ENCODE data around the gene SLIT1. TPM values are rescaled to one million over a fixed set of nuclear protein-coding genes. Genes with fewer than 3 reads are reported as not detected.

Gene SLIT1
- total RNA-seq, 4 donors from 2014 or later = 0.04 to 0.13 TPM; not detected in 2

- no peak overlapping the region for H3K4me3 ChIP-seq
- no peaks in the 10 kb centered on the region for H3K36me3 ChIP-seq
- WGBS, 2 donors (ENCODE audit: low coverage in 1 of 2) = 97% methylated on average over 5 of the region's 17 CpGs; no CpG with 5 or more reads in 1 of the 2 donors
- TF ChIP-seq POLR2AphosphoS5 (IDR thresholded peaks at IDR 0.05) (no peak), EP300 (IDR thresholded peaks at IDR 0.05) (no peak), POLR2A (IDR thresholded peaks at IDR 0.05) (no peak), CTCF (IDR thresholded peaks at IDR 0.05) (no peak)
- H3K27me3 ChIP-seq = no peaks in the 10 kb centered on the region
- no peaks in the 10 kb centered on the region for H3K9me3 ChIP-seq
- ATAC-seq = no peak
- no peaks in the 10 kb centered on the region for H3K4me1 ChIP-seq
- H3K27ac ChIP-seq = no peak overlapping the region
Observed at GRCh38 chr10:97001183-97001991, 184.4 kb downstream of the SLIT1 start.

DNA sequence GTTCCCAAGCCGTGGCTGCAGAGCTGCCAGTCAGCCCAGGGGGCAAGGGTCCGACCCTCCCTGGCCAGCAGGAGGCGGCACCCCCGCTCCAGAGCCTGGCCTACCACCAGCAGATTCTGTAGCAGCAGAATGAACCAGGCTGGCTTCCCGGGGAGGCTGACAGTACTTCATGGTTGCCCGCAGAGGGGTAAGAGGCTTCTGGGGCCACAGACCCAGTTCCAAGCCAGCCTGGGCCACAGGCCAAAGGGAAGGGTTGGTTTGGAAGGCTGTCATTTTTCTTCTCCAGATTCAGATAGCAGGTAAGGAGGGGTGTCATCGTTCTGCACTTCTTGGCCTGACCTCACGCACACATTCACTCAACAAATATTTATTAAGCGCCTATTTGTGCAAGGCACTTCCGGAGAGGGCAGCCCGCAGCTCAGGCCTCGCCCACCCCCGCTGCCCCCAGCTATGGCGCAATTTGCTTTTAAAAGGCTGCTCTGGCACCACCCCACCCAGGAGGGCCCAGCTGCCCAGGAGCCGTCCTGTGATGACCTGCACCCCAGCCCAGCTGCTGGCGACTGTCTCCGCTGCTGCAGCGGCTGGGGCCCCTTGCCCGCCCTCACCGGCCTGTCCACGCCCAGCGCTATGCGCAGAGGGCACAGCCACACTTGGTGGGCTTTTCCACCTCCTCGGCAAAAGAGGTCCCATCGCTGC is 185.1 kb downstream of the SLIT1 start:
- no peaks in the 10 kb centered on the region for H3K4me1 ChIP-seq
- no peaks in the 10 kb centered on the region for H3K9me3 ChIP-seq
- no peak overlapping the region for H3K4me3 ChIP-seq
- ATAC-seq = no peak
- 100% methylated on average over 2 of the region's 25 CpGs; no CpG with 5 or more reads in 1 of the 2 donors for WGBS, 2 donors (ENCODE audit: low coverage in 1 of 2)
- H3K27me3 ChIP-seq = no peaks in the 10 kb centered on the region
- TF ChIP-seq POLR2AphosphoS5 (IDR thresholded peaks at IDR 0.05) = no peak
- TF ChIP-seq POLR2A (IDR thresholded peaks at IDR 0.05) = no peak
- no peak for TF ChIP-seq EP300 (IDR thresholded peaks at IDR 0.05)
- no peak for TF ChIP-seq CTCF (IDR thresholded peaks at IDR 0.05)
- no peak overlapping the region for H3K27ac ChIP-seq
- H3K36me3 ChIP-seq = no peaks in the 10 kb centered on the region

GRCh38 chr10:96999987-97000386 is 185.8 kb downstream of the SLIT1 start:
- no peaks in the 10 kb centered on the region for H3K27me3 ChIP-seq

DNA sequence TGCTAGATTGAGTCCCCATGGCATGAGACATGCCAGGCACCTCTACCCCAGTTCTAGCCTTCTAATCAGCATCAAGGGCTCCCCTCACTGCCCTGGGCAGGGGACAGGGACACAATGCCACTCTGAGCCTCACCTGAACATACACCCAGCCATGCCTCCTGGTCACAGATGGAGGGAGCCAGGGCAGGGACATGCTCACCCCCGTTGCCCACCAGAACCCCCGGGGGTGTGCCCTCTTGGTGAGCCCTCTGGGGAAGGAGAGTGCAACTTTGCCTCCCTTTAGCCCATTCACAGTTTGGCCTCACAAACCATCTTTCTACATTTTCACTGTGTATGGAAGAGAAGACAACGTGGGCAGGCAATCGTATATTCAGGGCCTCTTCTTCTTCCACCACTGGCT is 186.4 kb downstream of the SLIT1 start:
- Histone ChIP-seq H3K4me3 (no peak overlapping the region), H3K4me1 (no peaks in the 10 kb centered on the region), H3K27ac (no peak overlapping the region), H3K27me3 (no peaks in the 10 kb centered on the region), H3K9me3 (no peaks in the 10 kb centered on the region), H3K36me3 (no peaks in the 10 kb centered on the region)
- ATAC-seq = no peak
- WGBS, 2 donors (ENCODE audit: low coverage in 1 of 2) = 86 to 100% methylated on average over 2 to 3 of the region's 4 CpGs
- no peak for TF ChIP-seq EP300 (IDR thresholded peaks at IDR 0.05)
- no peak for TF ChIP-seq CTCF (IDR thresholded peaks at IDR 0.05)
- TF ChIP-seq POLR2A (IDR thresholded peaks at IDR 0.05) = no peak
- no peak for TF ChIP-seq POLR2AphosphoS5 (IDR thresholded peaks at IDR 0.05)

More at GRCh38 chr10:96999987-97000386, 185.8 kb downstream of the SLIT1 start:
- no peak overlapping the region for H3K27ac ChIP-seq
- H3K36me3 ChIP-seq = no peaks in the 10 kb centered on the region
- H3K4me3 ChIP-seq = no peak overlapping the region
- no CpG with 5 or more reads among the region's 4 CpGs for WGBS, 2 donors (ENCODE audit: low coverage in 1 of 2)
- no peak for TF ChIP-seq CTCF (IDR thresholded peaks at IDR 0.05)
- TF ChIP-seq POLR2AphosphoS5 (IDR thresholded peaks at IDR 0.05) = no peak
- TF ChIP-seq POLR2A (IDR thresholded peaks at IDR 0.05) = no peak
- TF ChIP-seq EP300 (IDR thresholded peaks at IDR 0.05) = no peak
- no peaks in the 10 kb centered on the region for H3K9me3 ChIP-seq
- no peak for ATAC-seq
- no peaks in the 10 kb centered on the region for H3K4me1 ChIP-seq
